GDM1 (cell line): ENCODE results near the gene CUBN.

ENCODE experiments used
- DNase-seq: peaks from one replicate; lab custom pipeline; 2025; lab: John Stamatoyannopoulos, UW

The CUBN gene

DNA sequence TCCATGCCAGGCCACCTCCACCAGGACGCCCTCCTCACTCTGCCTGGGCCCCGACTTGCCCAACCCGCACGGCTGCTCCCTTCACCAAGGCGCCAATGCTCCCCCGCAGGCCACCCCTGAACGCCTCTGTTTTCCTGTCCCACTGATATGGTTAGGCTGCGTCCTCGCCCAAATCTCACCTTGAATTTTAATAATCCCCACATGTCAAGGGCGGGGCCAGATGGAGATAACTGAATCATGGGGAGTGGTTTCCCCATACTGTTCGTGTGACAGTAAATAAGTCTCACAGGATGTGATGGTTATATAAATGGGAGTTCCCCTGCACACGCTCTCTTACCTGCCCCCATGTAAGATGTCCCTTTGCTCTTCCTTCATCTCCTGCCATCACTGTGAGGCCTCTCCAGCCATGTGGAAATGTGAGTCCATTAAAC, 342.2 kb downstream of the CUBN start:
- no peak for DNase-seq

DNA sequence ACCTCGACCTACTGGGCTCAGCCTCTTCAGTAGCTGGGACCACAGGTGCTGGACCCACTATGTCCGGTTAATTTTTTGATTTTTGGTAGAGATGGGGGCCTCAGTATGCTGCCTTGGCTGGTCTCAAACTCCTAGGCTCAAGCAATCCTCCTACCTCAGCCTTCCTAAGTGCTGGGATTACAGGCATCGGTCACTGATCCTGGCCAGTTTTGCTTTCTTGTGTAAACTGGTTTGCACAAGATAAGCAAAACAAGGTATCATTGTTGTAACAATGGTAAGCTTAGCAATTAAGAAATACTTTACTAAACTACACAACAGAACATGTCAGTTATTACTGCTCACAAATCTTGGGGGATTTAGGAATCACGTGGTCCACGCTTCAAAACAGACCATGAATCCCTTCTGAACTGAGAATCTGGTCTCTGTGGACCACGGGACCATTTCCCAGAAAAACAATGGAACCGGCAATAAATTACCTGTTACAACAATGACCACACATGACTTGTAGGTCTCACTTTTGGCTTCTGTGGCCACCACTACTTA, 349.2 kb downstream of the CUBN start:
- no peak for DNase-seq

DNA sequence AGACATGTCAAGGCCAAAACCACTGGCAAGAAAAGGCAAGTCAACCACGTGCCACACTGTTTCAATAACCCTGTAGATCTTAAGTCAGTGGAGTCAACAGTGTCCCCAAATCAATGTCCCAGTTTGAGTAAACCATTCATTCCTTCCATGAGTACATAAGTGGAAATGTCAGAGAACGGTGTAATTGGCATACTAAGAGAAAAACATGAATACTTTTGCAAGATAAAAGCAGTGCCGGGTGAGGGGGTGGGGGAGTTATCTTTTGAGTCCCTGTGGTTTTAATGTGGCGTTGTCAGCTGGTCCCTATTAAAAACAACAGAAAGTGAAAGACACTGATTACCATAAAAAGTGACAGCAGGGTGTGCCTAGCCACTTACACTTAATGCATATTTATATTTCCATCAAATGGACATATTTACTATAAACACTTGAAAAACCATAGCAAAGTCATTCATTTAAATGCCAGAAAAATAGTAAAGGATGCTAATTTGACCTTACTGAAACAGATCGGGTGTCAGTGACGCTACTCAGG, 350.2 kb downstream of the CUBN start:
- DNase-seq = no peak

DNA sequence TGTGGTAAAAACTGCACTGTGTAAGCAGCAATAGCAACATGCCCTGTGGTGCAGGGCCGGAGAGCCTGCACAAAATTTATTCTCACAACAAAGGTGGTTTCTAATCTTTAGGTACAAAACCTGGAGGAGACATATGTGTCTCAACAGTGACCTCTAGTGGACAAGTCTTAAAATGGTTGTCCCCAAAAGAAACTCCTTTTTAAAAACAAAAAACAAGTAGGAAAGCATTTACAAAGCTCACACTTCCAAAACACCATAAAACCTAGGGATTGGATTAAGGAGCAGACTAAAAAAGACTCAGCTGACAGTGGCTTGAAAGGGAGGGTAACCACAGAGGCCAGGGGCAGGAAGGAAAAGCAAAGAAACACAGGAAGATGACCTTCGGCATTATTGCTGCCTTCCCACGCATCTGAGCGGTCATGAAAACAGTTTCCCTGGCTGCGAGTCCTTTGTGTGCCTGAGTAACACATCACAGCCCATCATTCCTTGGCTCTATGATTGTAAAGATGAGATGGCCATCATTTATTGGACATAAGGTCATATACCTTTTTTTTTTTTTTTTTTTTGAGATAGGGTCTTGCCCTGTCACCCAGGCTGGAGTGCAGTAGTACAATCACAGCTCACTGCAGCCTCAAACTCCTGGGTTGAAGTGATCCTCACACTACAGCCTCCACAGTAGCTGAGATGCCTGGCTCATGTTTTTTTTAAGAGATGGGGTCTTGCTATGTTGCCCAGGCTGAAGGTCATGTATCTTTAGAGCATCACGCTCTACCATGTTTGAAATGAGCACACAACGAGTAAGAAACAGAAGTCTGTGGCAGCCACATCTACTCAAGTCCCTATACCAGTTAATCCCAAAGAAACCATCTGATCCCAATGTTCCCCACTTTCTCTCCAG, 351.9 kb downstream of the CUBN start:
- DNase-seq = no peak

DNA sequence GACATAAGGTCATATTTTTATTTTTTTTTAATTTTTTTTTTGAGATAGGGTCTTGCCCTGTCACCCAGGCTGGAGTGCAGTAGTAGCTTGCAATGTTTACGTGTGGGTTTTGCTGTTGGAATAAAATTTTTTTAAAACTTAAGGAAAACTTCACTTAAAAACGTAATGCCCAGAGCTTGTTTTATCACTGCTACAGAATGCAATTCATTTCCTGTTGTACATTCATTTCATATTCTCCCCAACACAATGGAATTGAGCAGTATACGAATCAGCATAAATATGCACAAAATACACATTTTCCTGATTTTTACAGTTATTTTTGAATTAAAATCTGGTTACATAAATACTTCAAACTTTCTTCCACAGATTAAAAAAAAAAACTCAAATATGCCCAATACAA, 352.7 kb downstream of the CUBN start:
- DNase-seq = no peak
